Right ventricle myocardium inferior (tissue), 1 donor: Measurements from ENCODE around the gene HDDC2. TPM values are rescaled to one million over a fixed set of nuclear protein-coding genes. Genes with fewer than 3 reads are reported as not detected.

ENCODE experiments used
- ATAC-seq: fragments of 200-7000 bp; cut with Tn5 transposase; one replicate; pipeline ENCODE4 v1.9.1; 2020; ENCODE audit warnings: mild to moderate bottlenecking, moderate library complexity
- DNase-seq: peaks from one replicate; pipeline ENCODE4 v3.0.0; 2021; ENCODE audit errors: missing footprints
- intact Hi-C: fragments of 100-400 bp; cut with DNase I; formaldehyde crosslinking; loops from one replicate; pipeline ENCODE4 v1.11.0; 2022
- total RNA-seq: library from RNA; stranded (reverse); fragmentation: NEBNext Ultra II Directional; extraction: Animal tissue kit (Norgen Biotek cat#: 25700); gene quantifications from one replicate; pipeline ENCODE4 v1.2.1, GENCODE V29; 2021
- donor health status: DM: no; HTN: yes; CAD: no; lungs with severe emphysema.

HDDC2 gene
- total RNA-seq, 1 donor from 2014 or later: 91.6 TPM

DNA sequence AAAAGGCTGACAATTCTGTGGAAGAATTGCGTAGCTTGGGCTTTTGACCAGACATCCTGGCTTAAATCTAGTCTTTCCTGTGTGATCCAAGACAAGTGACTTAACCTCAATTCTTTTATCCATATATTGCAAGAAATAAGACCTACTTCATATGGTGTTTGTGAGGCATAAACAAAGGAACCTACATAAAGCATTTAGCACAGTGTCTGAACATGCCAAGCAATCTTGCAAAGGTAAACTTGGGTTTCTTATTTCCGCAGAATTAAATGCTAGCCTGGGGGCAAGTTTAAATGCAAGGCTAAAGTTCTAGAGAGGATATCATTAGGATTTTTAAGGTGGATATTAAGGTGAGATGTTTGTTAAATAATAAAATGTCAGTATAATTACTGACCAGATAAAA, 47.9 kb downstream of the HDDC2 start:
- intact Hi-C loops: no loop called here
- no peak for ATAC-seq
- no peak for DNase-seq

DNA sequence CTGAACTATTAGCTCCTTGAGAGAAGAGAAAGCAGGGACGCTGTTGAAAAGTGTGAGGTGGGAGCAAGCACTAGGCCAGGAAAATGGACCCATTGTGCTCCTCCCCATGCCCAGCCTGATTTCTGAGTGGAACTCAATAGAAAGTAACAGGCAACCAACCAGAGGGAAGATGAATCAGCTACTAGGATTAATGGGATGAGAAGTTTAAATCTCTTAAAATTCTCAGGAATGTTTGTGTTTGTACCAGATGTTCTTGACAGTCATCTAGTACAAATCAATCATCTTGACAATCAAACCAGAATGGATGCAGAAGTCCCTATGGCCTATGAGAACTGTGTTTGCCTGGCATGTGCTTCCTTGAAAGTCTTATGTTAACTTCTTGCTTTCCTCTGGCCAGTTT, 48.9 kb downstream of the HDDC2 start:
- intact Hi-C loops: no loop called here
- DNase-seq (no peak), ATAC-seq (no peak)

DNA sequence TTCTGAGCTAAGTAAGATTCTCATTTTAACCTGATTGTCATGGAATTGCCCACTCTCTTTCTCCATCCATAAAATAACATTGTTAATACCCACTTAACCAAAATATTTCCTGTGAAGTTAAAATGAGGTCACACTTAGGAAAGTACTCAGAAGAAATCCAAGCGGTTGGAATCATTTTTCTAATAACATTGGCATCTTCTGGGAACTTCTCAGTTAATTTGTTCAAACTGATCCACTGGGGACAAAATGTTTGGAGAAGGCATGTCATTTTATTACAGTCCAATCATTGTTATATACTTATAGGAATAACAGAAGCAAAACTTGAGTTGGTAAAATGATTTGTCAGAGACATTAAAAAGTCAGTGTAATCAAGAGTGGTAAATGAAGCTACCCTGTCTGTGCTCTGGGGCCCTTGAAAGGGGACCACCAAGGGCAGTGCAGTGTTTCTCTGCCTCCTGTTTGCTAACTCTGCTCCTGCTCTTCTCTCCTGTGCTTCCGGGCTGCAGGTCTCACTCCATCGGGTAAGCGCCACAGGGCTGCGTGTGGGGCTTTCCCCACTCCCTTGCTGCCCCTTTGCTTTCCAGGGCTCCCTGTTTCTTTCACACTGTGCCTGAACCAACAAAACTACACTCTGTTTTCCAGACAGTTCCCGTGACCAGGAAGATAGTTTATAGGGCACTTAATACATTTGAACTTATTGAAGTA, 50.1 kb downstream of the HDDC2 start:
- DNase-seq (no peak), ATAC-seq (no peak)
- intact Hi-C loops: no loop called here

DNA sequence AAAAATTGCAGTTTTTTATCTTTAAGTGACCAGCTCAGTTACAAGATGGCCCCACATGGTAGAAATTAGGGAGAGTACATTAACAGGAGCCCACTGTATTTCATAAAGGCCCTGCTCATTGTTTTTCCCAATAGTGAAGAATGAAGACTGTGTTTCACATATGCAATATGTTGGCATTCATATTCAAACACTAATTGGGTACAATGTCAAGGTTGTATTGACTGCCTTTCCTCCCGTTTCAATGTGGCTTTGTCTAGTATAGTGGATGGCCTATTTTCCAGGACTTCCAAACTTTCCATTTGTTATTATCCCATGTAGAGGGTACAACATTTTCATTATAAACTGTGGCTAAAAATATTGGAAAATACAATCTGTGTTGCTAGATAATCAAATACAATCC, 51.3 kb downstream of the HDDC2 start:
- ATAC-seq: no peak

DNA sequence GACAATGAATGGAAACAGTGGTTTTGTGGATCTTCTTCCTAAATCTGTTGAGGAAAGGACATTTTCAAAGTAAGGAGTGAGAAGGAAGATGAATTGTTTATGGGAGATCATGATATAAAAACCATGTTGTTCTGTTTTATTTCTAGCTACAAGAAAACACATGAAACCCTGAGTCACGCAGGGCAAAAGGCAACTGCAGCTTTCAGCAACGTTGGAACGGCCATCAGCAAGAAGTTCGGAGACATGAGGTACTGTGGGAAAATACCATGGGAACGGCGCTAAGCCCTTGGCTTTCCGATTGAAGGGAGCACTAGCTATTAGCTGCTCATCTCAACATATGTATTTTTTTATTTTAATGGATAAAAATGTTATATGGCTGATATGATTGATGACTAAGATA, 53.6 kb downstream of the HDDC2 start:
- intact Hi-C loops: no loop called here
- DNase-seq: no peak
- no peak for ATAC-seq

More for the DNA sequence above, 51.3 kb downstream of the HDDC2 start:
- intact Hi-C loops: no loop called here
- DNase-seq: no peak

DNA sequence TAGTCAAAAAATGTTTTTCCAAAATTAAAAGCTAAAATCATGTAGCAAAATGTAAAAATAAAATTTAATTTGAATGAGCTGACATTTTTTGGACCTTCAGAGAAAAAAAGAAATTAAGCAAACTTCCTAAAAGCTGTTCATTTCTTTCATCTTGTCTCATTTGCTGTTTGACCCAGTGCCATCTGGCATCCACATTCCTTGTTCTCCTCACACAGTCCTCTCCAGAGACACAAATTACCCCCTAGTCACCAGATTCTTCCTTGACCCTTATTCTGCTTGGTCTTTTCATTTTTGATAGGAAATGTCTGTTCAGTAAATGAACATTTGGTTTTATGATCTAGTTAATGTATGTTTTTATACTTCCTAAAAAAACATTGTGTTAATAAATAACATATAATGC, 55.2 kb downstream of the HDDC2 start:
- no peak for ATAC-seq
- DNase-seq: no peak
- intact Hi-C loops: no loop called here

DNA sequence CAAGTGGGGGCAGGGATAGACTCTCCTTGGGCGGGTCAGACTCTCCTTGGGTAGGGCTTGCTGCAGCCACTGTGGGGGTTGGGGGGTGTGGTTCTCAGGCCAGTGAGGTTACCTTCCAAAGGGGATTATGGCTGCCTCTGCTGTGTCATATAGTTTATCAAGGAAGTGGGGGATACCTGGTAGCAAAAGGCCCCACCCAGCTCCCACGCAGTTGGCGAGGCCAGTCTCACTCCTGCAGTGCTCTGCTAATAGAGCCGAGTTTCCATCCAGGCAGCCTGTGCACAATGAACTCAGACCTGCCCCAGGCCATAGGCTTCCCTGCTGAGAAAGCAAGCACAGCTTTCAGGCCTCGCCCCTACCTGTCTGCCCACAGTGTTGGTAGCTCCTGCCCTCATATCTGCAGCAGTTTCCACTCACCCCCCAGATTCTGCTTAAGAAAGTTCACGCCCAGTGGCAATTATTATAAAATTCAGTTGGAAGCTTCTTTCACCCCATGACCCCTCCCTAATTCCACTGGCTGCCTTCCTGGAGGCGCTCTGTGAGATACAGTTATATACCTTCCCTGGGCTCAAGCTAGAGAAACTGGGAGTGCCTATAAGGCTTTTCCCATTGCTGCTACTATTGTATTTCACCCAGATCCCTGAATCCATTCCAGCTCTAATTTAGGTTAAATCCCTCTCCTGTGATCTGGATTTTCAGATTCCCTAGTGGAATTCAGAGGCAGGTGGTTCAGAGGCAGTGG, 56.1 kb downstream of the HDDC2 start:
- intact Hi-C loops: no loop called here
- DNase-seq (no peak), ATAC-seq (no peak)

DNA sequence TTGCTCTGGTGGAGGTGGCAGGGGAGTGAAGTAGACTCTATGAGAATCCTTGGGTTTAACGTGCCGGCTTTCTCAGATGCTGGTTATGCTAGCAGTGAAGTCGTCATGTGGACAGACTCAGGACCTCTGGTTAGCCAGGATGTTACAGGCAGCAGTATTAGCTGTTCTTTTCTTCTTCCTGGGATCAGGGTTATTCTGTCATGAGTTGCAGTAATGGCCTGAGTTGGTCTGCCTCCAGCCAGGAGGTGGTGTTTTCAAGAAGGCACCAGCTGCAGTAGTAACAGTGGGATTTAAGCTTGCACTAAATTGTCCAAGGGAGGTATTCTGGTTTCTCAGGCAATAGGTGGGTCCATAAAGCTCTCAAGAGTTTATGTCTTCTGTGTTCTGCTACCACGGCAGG, 56.7 kb downstream of the HDDC2 start:
- intact Hi-C loops: no loop called here
- DNase-seq: no peak
- ATAC-seq: no peak

DNA sequence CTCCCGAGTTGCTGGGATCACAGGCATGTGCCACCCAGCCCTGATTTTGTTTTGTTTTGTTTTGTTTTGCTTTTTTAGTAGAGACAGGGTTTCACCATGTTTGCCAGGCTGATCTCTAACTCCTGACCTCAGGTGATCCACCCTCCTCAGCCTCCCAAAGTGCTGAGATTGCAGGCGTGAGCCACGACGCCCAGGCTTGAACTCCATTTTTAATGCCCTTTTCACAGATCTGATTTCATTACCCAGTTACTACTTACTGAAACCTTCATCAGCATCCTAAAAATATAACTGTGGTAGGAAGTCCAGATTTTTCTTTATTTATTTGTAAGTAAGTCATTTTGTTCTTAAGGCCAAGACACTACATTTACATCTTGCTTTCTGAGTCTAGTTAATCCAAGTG, 64.0 kb downstream of the HDDC2 start:
- ATAC-seq (no peak), DNase-seq (no peak)
- intact Hi-C loops: no loop called here

DNA sequence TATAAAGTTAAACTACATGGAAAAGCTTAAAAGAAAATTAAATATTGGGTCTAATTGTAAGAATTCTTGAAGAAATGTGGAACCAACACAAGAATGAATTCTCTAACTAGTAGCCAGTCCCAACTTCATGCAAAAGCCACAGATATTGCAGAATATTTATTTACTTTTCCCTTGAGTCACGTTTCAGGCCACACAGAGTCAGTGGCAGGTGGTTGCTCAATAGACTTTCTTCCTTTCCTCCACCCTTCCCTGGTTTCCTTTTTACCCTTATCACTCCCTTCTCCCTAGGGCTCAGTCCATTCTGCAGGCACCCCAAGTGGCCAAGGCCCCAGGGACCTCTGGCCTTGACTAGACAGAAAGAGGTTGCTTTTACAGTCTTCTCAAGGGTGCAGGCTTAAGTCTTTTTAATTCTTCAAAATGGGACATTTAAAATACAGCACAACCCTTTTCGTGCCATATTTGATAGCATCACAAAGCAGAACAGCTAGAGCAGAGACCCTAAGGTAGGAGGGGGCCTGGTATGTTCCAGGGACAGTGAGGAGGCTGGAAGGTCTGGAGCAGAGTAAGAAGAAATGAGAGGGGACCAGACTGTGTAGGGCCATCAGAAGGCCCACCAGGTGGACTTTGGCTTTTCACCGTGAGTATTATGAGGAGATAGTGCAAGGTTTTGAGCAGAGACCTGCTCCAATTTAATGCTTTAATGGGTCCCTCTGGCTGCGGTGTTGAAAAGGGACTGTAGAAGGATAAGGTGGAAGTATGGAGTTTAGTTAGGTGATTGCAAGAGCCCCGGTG, 65.0 kb downstream of the HDDC2 start:
- intact Hi-C loops: no loop called here
- DNase-seq (no peak), ATAC-seq (no peak)

DNA sequence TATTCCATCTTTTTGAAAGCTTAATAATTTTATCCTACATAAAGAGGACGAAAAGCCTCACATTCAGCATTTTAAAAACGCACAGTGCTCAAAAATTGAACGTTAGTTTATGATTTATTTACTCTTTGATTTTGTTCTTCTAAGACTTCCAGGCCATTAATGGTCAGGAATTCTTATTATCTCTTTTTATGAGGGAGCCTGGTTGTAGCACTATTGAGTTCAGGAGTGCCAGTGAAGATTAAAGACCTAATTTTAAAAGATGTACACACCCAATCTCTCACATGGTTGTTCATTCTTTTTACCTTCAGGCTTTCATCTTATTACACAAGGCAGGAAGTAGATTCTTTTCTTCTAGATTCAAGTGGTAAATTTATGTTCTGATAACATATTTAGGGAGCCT, 68.6 kb downstream of the HDDC2 start:
- no peak for DNase-seq
- intact Hi-C loops: no loop called here
- ATAC-seq: no peak

DNA sequence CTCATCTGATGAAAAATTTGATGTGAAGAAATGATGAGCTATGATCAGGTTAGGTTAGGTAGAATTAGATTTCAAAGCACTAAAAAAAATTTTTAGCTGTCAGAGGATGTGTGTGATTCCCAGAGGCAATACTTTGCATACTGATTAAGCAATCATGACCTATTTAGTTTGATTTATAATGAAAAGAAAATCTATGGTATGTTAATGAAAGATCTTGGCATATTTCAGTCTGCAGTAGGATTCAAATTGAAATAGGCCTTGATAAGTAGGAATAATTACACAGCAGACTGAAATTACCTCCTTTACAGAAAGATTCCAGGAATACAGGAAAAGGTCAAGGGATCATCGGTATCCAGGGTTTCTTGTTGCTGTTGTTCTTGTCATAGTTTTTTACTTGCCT, 69.3 kb downstream of the HDDC2 start:
- no peak for DNase-seq
- intact Hi-C loops: no loop called here
- ATAC-seq: no peak

DNA sequence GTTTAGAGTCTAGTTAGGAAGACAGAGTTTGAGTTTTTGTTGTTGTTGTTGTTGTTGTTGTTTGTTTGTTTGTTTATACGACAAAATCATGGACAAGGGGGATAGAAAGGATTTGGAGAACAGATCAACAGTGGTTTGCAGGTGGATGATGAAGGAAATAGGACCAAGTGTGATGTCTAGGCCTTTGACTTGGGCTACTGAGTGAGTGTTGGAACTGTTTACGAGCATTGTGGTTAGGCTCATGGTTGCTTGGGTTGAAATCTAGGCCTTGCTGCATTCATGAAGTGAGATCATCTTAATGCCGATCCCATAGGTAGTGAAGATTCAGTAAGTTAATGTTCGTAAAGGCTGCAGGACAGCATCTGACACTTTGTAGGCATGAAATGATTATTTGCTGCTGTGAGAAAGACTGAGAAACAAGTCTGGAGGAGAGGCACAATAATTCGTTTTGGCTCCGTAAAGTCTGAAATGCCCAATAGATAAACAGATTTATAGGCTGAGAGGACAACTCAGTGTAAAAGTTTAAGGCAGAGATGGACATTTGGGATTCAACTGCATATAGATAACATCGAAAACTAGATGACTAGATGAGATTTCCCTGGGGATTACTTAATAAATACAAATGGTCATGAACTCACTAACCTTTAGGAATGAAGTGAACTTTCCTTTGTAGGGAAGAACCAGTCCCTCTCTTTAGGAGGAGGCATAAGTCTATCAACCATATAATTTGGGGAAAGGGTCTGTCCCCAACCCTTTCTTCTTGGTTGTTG, 70.0 kb downstream of the HDDC2 start:
- intact Hi-C loops: no loop called here
- DNase-seq: no peak
- no peak for ATAC-seq

DNA sequence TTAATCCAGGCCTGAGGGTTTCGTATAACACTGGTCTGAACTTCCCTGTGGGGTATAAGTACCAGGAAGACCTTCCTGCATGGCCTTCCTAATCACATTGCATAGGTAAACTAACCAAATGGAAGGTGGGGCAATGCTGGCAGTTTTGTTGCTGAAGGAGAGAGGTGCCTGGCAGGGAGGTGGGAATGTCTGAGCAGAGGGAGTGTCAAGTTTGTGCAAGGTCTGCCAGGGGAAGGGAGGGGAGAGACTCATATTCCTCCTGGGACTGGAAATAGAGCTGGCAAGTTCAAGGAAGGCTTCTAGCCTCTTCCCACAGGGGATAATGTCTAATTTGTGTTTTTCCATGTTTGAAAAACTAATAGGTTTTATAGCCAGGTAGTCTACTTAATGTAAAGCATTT, 70.6 kb downstream of the HDDC2 start:
- intact Hi-C loops: no loop called here

DNA sequence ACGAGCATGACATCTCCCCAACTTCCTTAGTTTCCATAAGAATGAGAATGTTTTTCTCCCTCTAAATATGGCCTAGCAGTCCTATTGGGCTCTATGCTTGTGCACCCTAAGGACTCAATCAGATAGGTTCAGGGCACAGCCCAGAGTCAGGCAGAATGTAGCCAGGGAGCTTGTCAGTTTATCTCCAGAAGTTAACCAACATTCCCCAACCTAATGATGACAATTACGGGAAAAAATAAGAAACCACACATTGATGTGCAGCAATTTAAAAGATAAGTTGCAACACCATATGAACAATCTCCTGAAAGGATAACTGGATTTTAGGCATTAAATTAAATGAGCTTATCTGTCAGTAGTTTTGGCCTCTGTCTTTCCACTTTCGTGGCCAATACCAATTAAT, 71.1 kb downstream of the HDDC2 start:
- ATAC-seq: no peak
- no peak for DNase-seq
- intact Hi-C loops: no loop called here

More for the DNA sequence above, 70.6 kb downstream of the HDDC2 start:
- no peak for DNase-seq
- ATAC-seq: peak; percentile 44

DNA sequence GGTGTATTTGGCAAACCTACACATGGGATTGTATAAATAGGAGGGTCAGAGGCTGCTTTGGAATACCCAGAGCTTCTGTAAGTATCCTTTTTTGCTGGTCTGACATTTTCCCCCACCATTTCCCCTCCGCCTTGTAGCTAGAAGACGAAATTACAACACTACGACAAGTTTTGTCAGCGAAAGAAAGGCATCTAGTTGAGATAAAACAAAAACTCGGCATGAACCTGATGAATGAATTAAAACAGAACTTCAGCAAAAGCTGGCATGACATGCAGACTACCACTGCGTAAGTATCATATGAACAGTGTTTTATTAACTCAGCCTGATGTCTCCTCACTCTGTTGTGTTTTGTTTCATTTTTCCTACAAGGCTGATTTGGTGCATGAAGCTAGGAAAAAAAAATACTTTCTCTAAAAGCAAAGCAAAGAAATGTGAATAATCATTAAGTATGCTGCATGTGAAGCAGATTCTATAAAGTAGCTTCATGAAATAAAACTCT, 72.7 kb downstream of the HDDC2 start:
- intact Hi-C loops: loop anchor here (10.0 kb wide), 1 partner anchor 74 kb away; the partner anchor contains the start of gene TPD52L1
- no peak for DNase-seq
- no peak for ATAC-seq

DNA sequence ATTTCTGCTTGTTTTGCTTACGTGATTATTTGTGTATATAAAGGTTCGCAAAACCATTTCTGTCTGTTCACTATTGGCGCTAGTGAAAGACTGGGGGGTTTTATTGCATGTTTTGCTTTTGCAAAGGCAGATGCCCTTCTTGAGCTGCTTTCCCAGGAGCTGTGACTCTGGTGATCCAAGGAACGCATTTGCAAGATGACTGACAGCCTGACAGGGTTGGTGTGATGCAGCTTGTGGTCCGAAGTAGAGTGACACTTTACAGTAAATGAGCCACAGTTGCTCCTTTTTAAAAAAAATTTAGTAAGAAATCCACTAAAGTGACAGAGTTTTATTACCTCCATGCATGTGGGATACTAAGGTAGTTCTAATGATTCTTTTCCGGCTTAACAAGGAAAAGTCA, 74.5 kb downstream of the HDDC2 start:
- ATAC-seq: no peak
- intact Hi-C loops: loop anchor here (10.0 kb wide), 1 partner anchor 72 kb away; the partner anchor contains the start of gene TPD52L1

More for the DNA sequence above, 74.5 kb downstream of the HDDC2 start:
- no peak for DNase-seq
